Memory B cell (primary cell): Measurements from ENCODE around the gene EP400.
A peak's percentile ranks its signal among the peaks of the same experiment; 100 is the strongest.

ENCODE experiments used
- ATAC-seq: fragments of 150-1000 bp; cut with Tn5 transposase; 2 replicates; pipeline ENCODE4 v1.10.0; 2021; ENCODE audit warnings: low read depth, mild to moderate bottlenecking, moderate library complexity
- DNase-seq, 2 donors: peaks; one replicate each; pipeline ENCODE4 v3.0.0; 2022; ENCODE audit warnings: low spot score in 2 of 2
- H3K27ac Mint-ChIP-seq: one replicate; pipeline ENCODE4 v1.8.0; 2022; ENCODE audit warnings: mild to moderate bottlenecking, moderate library complexity, mixed read lengths
- H3K27me3 Mint-ChIP-seq: one replicate; pipeline ENCODE4 v1.8.0; 2022; ENCODE audit warnings: mixed read lengths
- H3K36me3 Mint-ChIP-seq: one replicate; pipeline ENCODE4 v1.8.0; 2022; ENCODE audit warnings: mild to moderate bottlenecking, mixed read lengths
- H3K4me1 Mint-ChIP-seq: one replicate; pipeline ENCODE4 v1.8.0; 2022; ENCODE audit warnings: mixed read lengths
- H3K4me3 Mint-ChIP-seq: one replicate; pipeline ENCODE4 v1.8.0; 2022; ENCODE audit warnings: mild to moderate bottlenecking, moderate library complexity, mixed read lengths
- H3K9me3 Mint-ChIP-seq: one replicate; pipeline ENCODE4 v1.8.0; 2022; ENCODE audit warnings: mixed read lengths

The EP400 gene

DNA sequence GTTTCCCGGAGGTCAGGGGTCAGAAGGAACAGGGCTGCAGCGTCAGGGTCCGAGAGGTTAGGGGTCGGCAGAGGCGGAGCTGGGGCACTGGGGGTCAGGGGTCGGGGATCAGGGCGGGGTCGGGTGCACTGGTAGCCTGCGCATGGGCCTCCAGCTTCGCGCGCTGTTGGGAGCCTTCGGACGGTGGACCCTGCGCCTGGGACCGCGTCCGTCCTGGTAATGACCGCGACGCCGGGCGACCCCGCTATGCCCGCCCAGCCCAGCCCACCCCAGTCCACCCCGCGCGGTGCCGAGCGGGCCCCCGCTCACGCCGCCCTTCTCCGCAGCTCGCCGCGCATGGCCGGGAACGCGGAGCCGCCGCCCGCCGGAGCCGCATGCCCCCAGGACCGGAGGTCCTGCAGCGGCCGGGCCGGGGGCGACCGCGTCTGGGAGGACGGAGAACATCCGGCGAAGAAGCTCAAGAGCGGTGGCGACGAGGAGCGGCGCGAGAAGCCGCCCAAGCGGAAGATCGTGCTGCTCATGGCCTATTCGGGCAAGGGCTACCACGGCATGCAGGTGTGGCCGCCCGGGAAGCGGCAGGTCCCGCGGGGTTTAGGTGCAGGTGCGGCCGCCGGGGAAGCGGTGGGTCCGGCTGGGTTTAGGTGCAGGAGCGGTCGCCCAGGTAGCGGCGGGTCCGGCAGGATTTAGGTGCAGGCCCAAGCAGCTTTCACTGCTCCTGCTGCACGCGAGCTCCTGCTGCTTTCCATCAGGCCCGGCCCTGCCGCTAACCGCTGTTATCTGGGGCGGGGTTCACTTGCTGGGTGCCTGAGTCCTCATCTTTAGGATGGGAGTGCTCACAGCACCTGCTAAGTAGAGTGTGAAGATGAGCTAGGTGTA, 19.9 kb upstream of the EP400 start:
- H3K27me3 Mint-ChIP-seq = no peaks in the 10 kb centered on the region
- no peaks in the 10 kb centered on the region for H3K9me3 Mint-ChIP-seq
- H3K36me3 Mint-ChIP-seq = peaks cover 16% of the 10 kb centered on the region
- peak overlapping the region; percentile 97 for H3K4me3 Mint-ChIP-seq
- DNase-seq = peak in 1 of 2 donors; percentile 49
- peak overlapping the region; percentile 89 for H3K27ac Mint-ChIP-seq
- peak; percentile 7 for ATAC-seq
- peaks cover 12% of the 10 kb centered on the region for H3K4me1 Mint-ChIP-seq

DNA sequence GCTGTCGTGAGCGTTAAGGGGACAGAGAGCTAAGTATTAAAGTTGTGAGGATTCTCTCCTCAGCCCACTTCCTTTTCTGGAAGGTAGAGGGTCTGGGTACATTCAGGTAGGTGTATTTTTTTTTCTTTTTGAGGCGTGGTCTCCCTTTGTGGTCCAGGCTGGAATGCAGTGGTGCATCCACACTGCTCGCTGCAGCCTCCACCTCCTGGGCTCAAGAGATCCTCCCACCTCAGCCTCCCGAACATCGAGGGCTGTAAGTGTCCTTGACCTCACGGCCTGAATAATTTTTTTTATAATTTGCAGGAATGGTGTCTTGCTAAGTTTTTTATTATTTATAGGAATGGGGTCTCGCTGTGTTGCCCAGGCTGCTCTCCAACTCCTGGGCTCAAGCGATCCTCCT, 19.2 kb upstream of the EP400 start:
- H3K4me1 Mint-ChIP-seq = peaks cover 9% of the 10 kb centered on the region
- peak overlapping the region; percentile 80 for H3K4me3 Mint-ChIP-seq
- peak overlapping the region; percentile 18 for H3K27ac Mint-ChIP-seq
- no peaks in the 10 kb centered on the region for H3K9me3 Mint-ChIP-seq
- ATAC-seq (no peak), DNase-seq (no peak)
- no peaks in the 10 kb centered on the region for H3K27me3 Mint-ChIP-seq
- peaks cover 16% of the 10 kb centered on the region for H3K36me3 Mint-ChIP-seq

GRCh38 chr12:131933387-131933786, 16.4 kb upstream of the EP400 start:
- no peak for ATAC-seq

GRCh38 chr12:131934535-131934934, 15.2 kb upstream of the EP400 start:
- Mint-ChIP-seq H3K4me3 (no peak overlapping the region), H3K27me3 (no peaks in the 10 kb centered on the region), H3K36me3 (peaks cover 21% of the 10 kb centered on the region), H3K27ac (no peak overlapping the region), H3K9me3 (no peaks in the 10 kb centered on the region), H3K4me1 (peaks cover 4% of the 10 kb centered on the region)
- ATAC-seq (no peak), DNase-seq (no peak)

More at GRCh38 chr12:131933387-131933786, 16.4 kb upstream of the EP400 start:
- H3K4me1 Mint-ChIP-seq = peaks cover 4% of the 10 kb centered on the region
- no peak overlapping the region for H3K27ac Mint-ChIP-seq
- DNase-seq = no peak
- no peak overlapping the region for H3K4me3 Mint-ChIP-seq
- H3K9me3 Mint-ChIP-seq = no peaks in the 10 kb centered on the region
- no peaks in the 10 kb centered on the region for H3K27me3 Mint-ChIP-seq
- H3K36me3 Mint-ChIP-seq = peaks cover 21% of the 10 kb centered on the region

GRCh38 chr12:131938082-131938481, 11.7 kb upstream of the EP400 start:
- DNase-seq = no peak
- Mint-ChIP-seq H3K36me3 (peaks cover 24% of the 10 kb centered on the region), H3K27ac (peak overlapping the region; percentile 16), H3K4me1 (no peaks in the 10 kb centered on the region), H3K27me3 (no peaks in the 10 kb centered on the region), H3K4me3 (no peak overlapping the region), H3K9me3 (no peaks in the 10 kb centered on the region)
- ATAC-seq = no peak

DNA sequence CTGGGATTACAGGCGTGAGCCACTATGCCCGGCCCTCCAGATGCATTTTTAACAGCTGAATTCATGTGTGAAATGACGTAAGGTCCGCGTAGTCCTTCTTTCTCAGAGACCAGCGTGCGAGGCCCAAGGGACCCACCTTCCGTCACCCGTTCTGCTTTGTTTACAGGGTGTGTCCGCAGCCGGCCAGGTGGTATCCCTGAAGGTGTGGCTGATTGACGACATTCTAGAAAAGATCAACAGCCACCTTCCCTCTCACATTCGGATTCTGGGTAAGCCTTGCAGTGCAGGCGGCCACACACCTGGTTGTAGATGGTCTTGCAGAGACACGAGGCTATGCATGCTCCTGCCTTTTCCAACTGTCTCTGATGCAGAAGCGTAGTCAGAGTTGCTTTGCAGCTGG, 10.7 kb upstream of the EP400 start:
- Mint-ChIP-seq H3K27me3 (no peaks in the 10 kb centered on the region), H3K9me3 (no peaks in the 10 kb centered on the region), H3K4me3 (no peak overlapping the region), H3K27ac (no peak overlapping the region), H3K36me3 (peaks cover 20% of the 10 kb centered on the region), H3K4me1 (no peaks in the 10 kb centered on the region)
- DNase-seq = no peak
- no peak for ATAC-seq

DNA sequence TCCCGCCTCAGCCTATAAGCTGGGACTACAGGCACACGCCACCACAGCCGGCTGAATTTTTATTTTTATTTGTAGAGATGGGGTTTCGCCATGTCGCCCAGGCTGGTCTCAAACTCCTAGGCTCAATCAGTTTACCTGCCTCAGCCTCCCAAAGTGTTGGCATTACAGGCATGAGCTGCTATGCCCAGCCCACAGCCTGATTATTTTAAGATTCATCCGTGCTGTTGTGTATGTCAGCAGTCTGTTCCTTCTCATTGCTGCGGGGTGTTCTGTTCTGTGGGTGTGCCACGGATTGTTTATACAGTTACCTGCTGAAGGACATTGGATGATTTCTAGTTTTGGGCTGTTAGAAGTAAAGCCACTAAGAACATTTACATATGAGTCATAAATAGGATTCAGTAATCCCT, 9.6 kb upstream of the EP400 start:
- no peak for ATAC-seq
- Mint-ChIP-seq H3K4me1 (peaks cover 2% of the 10 kb centered on the region), H3K27me3 (no peaks in the 10 kb centered on the region), H3K27ac (no peak overlapping the region), H3K9me3 (peaks cover 2% of the 10 kb centered on the region), H3K36me3 (peaks cover 22% of the 10 kb centered on the region), H3K4me3 (no peak overlapping the region)
- no peak for DNase-seq

- H3K4me1 Mint-ChIP-seq = peaks cover 3% of the 10 kb centered on the region
- H3K36me3 Mint-ChIP-seq = peaks cover 23% of the 10 kb centered on the region
- no peaks in the 10 kb centered on the region for H3K27me3 Mint-ChIP-seq
- H3K9me3 Mint-ChIP-seq = peaks cover 2% of the 10 kb centered on the region
- DNase-seq (no peak), ATAC-seq (no peak)
- H3K27ac Mint-ChIP-seq = no peak overlapping the region
- H3K4me3 Mint-ChIP-seq = no peak overlapping the region
Observed at GRCh38 chr12:131941116-131941986, 8.4 kb upstream of the EP400 start.

DNA sequence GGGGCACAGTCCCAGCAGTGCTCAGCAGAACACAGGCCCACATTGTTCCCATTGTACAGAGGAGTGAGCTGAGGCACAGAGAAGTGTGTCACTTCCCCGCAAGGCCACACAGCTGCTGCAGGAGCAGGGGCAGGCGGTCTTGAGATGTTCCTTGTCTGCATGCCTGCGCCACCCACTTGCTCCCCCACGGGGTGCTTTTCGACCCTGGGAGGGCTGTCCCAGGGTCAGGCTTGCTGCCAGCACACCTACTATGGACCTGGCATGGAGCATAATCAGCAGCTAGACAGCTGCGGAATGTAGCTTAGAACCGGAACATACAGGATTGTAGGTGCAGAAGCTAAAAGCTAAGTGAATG, 7.8 kb upstream of the EP400 start:
- peaks cover 3% of the 10 kb centered on the region for H3K4me1 Mint-ChIP-seq
- no peak overlapping the region for H3K27ac Mint-ChIP-seq
- H3K9me3 Mint-ChIP-seq = peaks cover 2% of the 10 kb centered on the region
- H3K4me3 Mint-ChIP-seq = no peak overlapping the region
- peaks cover 23% of the 10 kb centered on the region for H3K36me3 Mint-ChIP-seq
- ATAC-seq (no peak), DNase-seq (no peak)
- no peaks in the 10 kb centered on the region for H3K27me3 Mint-ChIP-seq

- Mint-ChIP-seq H3K27me3 (no peaks in the 10 kb centered on the region), H3K4me3 (no peak overlapping the region), H3K4me1 (peaks cover 6% of the 10 kb centered on the region), H3K36me3 (peaks cover 21% of the 10 kb centered on the region), H3K27ac (no peak overlapping the region), H3K9me3 (peaks cover 2% of the 10 kb centered on the region)
- ATAC-seq = no peak
- DNase-seq = no peak
Observed at GRCh38 chr12:131942671-131943070, 7.1 kb upstream of the EP400 start.

GRCh38 chr12:131943389-131943788, 6.4 kb upstream of the EP400 start:
- H3K27ac Mint-ChIP-seq = no peak overlapping the region
- H3K27me3 Mint-ChIP-seq = no peaks in the 10 kb centered on the region
- no peak overlapping the region for H3K4me3 Mint-ChIP-seq
- DNase-seq (no peak), ATAC-seq (no peak)
- H3K9me3 Mint-ChIP-seq = peaks cover 2% of the 10 kb centered on the region
- peaks cover 7% of the 10 kb centered on the region for H3K4me1 Mint-ChIP-seq
- H3K36me3 Mint-ChIP-seq = peaks cover 18% of the 10 kb centered on the region

- Mint-ChIP-seq H3K36me3 (peaks cover 18% of the 10 kb centered on the region), H3K4me1 (peaks cover 7% of the 10 kb centered on the region), H3K9me3 (peaks cover 2% of the 10 kb centered on the region), H3K4me3 (no peak overlapping the region), H3K27me3 (no peaks in the 10 kb centered on the region), H3K27ac (no peak overlapping the region)
- ATAC-seq (no peak), DNase-seq (no peak)
Observed at GRCh38 chr12:131943876-131944275, 5.9 kb upstream of the EP400 start.

- H3K9me3 Mint-ChIP-seq = peaks cover 2% of the 10 kb centered on the region
- peaks cover 7% of the 10 kb centered on the region for H3K4me1 Mint-ChIP-seq
- DNase-seq = no peak
- H3K36me3 Mint-ChIP-seq = peaks cover 18% of the 10 kb centered on the region
- H3K27ac Mint-ChIP-seq = no peak overlapping the region
- ATAC-seq = no peak
- H3K4me3 Mint-ChIP-seq = no peak overlapping the region
- H3K27me3 Mint-ChIP-seq = no peaks in the 10 kb centered on the region
Observed at GRCh38 chr12:131944601-131945251, 5.0 kb upstream of the EP400 start.

DNA sequence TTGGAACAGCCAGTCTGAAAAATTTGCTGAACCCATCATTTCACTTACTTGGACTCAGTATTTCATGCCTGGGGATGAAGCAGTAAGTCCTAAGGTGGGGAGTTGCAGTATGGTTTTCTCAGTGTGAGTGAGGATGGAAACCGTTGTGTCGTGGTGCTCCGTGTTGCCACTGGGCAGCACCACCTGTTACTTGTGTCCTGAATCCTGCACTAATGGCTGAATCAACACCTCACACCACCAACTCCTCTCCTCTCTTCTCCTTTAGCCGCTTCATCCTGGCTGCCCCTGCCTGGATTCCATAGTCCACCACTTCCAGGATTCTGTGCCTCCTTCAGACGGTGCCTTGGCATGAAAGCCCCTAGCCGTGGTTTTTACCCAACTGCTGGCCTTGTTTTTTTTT, 3.0 kb upstream of the EP400 start:
- peaks cover 2% of the 10 kb centered on the region for H3K9me3 Mint-ChIP-seq
- DNase-seq (no peak), ATAC-seq (no peak)
- no peak overlapping the region for H3K4me3 Mint-ChIP-seq
- no peaks in the 10 kb centered on the region for H3K27me3 Mint-ChIP-seq
- H3K36me3 Mint-ChIP-seq = peaks cover 9% of the 10 kb centered on the region
- no peak overlapping the region for H3K27ac Mint-ChIP-seq
- H3K4me1 Mint-ChIP-seq = peaks cover 9% of the 10 kb centered on the region
